ENCODE data around the gene ATG101. TPM values are rescaled to one million over a fixed set of nuclear protein-coding genes. Genes with fewer than 3 reads are reported as not detected.

Gene ATG101
- total and polyA plus RNA-seq, 2 of the 8 experiments (the other 6 are each of a cell fraction or from before 2014, with no cell fraction given) = 49.8 to 55.9 TPM

GRCh38 chr12:52042706-52043385 is 26.9 kb upstream of the ATG101 start (continued):
- no peak for TF ChIP-seq CBX8 (IDR thresholded peaks at IDR 0.05; ENCODE audit: borderline replicate concordance, low read depth, low read length)

Data from H1 (cell line).